ENCODE results near the gene KDM7A. TPM values are rescaled to one million over a fixed set of nuclear protein-coding genes. Genes with fewer than 3 reads are reported as not detected.

The KDM7A gene
- total and polyA plus RNA-seq, 2 of the 8 experiments (the other 6 are each of a cell fraction or from before 2014, with no cell fraction given), result 2.2 to 12.5 TPM

DNA sequence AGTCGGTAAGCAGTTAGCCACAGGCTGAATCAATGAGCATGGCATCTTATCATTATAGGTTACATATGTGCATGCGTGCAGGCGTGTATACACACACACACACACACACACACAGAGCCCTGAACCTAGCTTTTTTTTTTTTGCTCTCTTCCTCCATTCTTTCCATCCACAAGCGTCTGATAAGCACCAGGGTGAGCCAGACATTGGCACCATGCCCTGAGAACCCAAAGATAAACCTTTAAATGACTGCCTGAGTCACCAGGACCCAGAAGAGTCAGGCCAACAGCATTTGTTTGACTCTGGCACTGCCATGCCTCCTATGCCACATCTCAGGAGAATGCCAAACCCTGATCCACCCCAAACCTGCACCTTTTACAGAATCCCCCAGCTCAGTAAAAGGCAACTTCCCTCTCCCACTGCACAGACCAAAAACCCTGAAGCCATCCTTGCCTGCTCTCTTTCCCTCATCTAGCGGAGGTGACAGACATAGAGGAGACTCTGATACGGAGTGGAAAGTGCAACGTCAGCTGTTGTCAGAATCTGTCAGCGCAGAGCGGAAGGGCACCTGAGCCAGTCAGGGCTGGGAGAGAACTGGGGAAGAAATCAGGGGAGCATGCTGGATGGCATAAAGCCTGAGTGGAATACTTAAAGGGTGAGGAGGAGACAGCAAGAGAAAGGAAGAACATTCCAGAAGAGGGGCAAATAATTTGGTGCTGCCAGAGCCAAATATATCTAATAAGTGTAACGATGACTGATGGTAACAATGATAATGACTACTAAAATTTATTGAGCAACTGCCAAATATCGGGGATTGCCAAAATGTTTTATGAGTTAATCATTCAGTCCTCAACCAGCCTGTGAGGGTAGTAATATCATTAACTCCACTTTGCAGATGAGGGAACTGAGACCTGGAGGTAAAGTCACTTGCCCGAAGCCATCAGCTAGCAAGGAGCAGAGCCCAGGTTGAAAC is 117.2 kb downstream of the KDM7A start (continued):
- TF ChIP-seq, protein P1, sequence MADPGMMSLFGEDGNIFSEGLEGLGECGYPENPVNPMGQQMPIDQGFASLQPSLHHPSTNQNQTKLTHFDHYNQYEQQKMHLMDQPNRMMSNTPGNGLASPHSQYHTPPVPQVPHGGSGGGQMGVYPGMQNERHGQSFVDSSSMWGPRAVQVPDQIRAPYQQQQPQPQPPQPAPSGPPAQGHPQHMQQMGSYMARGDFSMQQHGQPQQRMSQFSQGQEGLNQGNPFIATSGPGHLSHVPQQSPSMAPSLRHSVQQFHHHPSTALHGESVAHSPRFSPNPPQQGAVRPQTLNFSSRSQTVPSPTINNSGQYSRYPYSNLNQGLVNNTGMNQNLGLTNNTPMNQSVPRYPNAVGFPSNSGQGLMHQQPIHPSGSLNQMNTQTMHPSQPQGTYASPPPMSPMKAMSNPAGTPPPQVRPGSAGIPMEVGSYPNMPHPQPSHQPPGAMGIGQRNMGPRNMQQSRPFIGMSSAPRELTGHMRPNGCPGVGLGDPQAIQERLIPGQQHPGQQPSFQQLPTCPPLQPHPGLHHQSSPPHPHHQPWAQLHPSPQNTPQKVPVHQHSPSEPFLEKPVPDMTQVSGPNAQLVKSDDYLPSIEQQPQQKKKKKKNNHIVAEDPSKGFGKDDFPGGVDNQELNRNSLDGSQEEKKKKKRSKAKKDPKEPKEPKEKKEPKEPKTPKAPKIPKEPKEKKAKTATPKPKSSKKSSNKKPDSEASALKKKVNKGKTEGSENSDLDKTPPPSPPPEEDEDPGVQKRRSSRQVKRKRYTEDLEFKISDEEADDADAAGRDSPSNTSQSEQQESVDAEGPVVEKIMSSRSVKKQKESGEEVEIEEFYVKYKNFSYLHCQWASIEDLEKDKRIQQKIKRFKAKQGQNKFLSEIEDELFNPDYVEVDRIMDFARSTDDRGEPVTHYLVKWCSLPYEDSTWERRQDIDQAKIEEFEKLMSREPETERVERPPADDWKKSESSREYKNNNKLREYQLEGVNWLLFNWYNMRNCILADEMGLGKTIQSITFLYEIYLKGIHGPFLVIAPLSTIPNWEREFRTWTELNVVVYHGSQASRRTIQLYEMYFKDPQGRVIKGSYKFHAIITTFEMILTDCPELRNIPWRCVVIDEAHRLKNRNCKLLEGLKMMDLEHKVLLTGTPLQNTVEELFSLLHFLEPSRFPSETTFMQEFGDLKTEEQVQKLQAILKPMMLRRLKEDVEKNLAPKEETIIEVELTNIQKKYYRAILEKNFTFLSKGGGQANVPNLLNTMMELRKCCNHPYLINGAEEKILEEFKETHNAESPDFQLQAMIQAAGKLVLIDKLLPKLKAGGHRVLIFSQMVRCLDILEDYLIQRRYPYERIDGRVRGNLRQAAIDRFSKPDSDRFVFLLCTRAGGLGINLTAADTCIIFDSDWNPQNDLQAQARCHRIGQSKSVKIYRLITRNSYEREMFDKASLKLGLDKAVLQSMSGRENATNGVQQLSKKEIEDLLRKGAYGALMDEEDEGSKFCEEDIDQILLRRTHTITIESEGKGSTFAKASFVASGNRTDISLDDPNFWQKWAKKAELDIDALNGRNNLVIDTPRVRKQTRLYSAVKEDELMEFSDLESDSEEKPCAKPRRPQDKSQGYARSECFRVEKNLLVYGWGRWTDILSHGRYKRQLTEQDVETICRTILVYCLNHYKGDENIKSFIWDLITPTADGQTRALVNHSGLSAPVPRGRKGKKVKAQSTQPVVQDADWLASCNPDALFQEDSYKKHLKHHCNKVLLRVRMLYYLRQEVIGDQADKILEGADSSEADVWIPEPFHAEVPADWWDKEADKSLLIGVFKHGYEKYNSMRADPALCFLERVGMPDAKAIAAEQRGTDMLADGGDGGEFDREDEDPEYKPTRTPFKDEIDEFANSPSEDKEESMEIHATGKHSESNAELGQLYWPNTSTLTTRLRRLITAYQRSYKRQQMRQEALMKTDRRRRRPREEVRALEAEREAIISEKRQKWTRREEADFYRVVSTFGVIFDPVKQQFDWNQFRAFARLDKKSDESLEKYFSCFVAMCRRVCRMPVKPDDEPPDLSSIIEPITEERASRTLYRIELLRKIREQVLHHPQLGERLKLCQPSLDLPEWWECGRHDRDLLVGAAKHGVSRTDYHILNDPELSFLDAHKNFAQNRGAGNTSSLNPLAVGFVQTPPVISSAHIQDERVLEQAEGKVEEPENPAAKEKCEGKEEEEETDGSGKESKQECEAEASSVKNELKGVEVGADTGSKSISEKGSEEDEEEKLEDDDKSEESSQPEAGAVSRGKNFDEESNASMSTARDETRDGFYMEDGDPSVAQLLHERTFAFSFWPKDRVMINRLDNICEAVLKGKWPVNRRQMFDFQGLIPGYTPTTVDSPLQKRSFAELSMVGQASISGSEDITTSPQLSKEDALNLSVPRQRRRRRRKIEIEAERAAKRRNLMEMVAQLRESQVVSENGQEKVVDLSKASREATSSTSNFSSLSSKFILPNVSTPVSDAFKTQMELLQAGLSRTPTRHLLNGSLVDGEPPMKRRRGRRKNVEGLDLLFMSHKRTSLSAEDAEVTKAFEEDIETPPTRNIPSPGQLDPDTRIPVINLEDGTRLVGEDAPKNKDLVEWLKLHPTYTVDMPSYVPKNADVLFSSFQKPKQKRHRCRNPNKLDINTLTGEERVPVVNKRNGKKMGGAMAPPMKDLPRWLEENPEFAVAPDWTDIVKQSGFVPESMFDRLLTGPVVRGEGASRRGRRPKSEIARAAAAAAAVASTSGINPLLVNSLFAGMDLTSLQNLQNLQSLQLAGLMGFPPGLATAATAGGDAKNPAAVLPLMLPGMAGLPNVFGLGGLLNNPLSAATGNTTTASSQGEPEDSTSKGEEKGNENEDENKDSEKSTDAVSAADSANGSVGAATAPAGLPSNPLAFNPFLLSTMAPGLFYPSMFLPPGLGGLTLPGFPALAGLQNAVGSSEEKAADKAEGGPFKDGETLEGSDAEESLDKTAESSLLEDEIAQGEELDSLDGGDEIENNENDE (IDR thresholded peaks at IDR 0.05; ENCODE audit: insufficient replicate concordance, low read length), result no peak
- TF ChIP-seq PHF8 (conservative IDR thresholded peaks at IDR 0.05; ENCODE audit: low read depth, low read length) (no peak), EP300 (IDR thresholded peaks at IDR 0.05; ENCODE audit: borderline replicate concordance in 1 of 2, low read depth in 2 of 2, low read length in 2 of 2) (no peak), CBX8 (IDR thresholded peaks at IDR 0.05; ENCODE audit: borderline replicate concordance, low read depth, low read length) (no peak), MAFK (IDR thresholded peaks at IDR 0.05; ENCODE audit: low read depth, low read length) (no peak), SP1 (IDR thresholded peaks at IDR 0.05; ENCODE audit: low read depth, low read length) (no peak), JUN (IDR thresholded peaks at IDR 0.05; ENCODE audit: low read depth, low read length) (no peak), KDM1A (IDR thresholded peaks at IDR 0.05; ENCODE audit: borderline replicate concordance, low read length) (no peak), SP2 (IDR thresholded peaks at IDR 0.05; ENCODE audit: low read length) (no peak)
